Mesendoderm (in vitro differentiated cells): ENCODE measurements around the gene SH3BP4.

Experiments used
- DNase-seq: peaks from one replicate; pipeline ENCODE4 v3.0.0; 2013
- H2AK5ac ChIP-seq: 2 replicates; pipeline ENCODE4 v1.6.1; 2013; ENCODE audit warnings: low read length, inconsistent platforms
- H2BK120ac ChIP-seq: 2 replicates; pipeline ENCODE4 v1.6.1; 2013; ENCODE audit warnings: low read depth, mild to moderate bottlenecking, low read length, moderate library complexity, mixed read lengths
- H2BK15ac ChIP-seq: replicated peaks from 2 replicates; pipeline ENCODE4 v1.6.1; 2013; ENCODE audit warnings: low read depth, mild to moderate bottlenecking, moderate library complexity
- H2BK5ac ChIP-seq: 2 replicates; pipeline ENCODE4 v1.6.1; 2013; ENCODE audit warnings: low read length, inconsistent platforms
- H3K18ac ChIP-seq: 2 replicates; pipeline ENCODE4 v1.6.1; 2013; ENCODE audit warnings: mild to moderate bottlenecking, low read length, mixed read lengths
- H3K23ac ChIP-seq: one replicate; pipeline ENCODE4 v1.6.1; 2013; ENCODE audit warnings: low read length
- H3K27ac ChIP-seq: 2 replicates; pipeline ENCODE4 v1.5.1; 2013; ENCODE audit warnings: low read depth, mild to moderate bottlenecking, inconsistent platforms, low read length, moderate library complexity
- H3K27me3 ChIP-seq: 2 replicates; pipeline ENCODE4 v1.6.1; 2013; ENCODE audit warnings: low read length, control low read depth, mild to moderate bottlenecking, inconsistent platforms; ENCODE audit not compliant: insufficient read depth, poor library complexity
- H3K36me3 ChIP-seq: 2 replicates; pipeline ENCODE4 v1.6.1; 2013; ENCODE audit warnings: low read length, inconsistent platforms; ENCODE audit not compliant: control insufficient read depth, insufficient read depth
- H3K4ac ChIP-seq: one replicate; pipeline ENCODE4 v1.6.1; 2013; ENCODE audit warnings: low read depth, mild to moderate bottlenecking, low read length, moderate library complexity
- H3K4me1 ChIP-seq: 2 replicates; pipeline ENCODE4 v1.6.1; 2013; ENCODE audit warnings: low read depth, low read length, inconsistent platforms; ENCODE audit not compliant: control insufficient read depth
- H3K4me2 ChIP-seq: 2 replicates; pipeline ENCODE4 v1.6.1; 2013; ENCODE audit warnings: low read length
- H3K4me3 ChIP-seq: 2 replicates; pipeline ENCODE4 v1.5.1; 2013; ENCODE audit warnings: mild to moderate bottlenecking, low read length
- H3K56ac ChIP-seq: one replicate; pipeline ENCODE4 v1.6.1; 2013; ENCODE audit warnings: low read length
- H3K79me1 ChIP-seq: 2 replicates; pipeline ENCODE4 v1.6.1; 2013; ENCODE audit warnings: low read length, inconsistent platforms
- H3K79me2 ChIP-seq: 2 replicates; pipeline ENCODE4 v1.6.1; 2013; ENCODE audit warnings: mild to moderate bottlenecking, low read length; ENCODE audit not compliant: control insufficient read depth, insufficient read depth
- H3K9ac ChIP-seq: 2 replicates; pipeline ENCODE4 v1.6.1; 2013; ENCODE audit warnings: low read length, inconsistent platforms
- H4K5ac ChIP-seq: one replicate; pipeline ENCODE4 v1.6.1; 2013; ENCODE audit warnings: low read length
- H4K8ac ChIP-seq: one replicate; pipeline ENCODE4 v1.6.1; 2013; ENCODE audit warnings: low read depth, mild to moderate bottlenecking, control low read depth, low read length, moderate library complexity
- WGBS: extraction: QIAGEN DNeasy Blood & Tissue Kit; methylation state at CpG from one replicate; pipeline ENCODE4 v1.1.7; 2013; ENCODE audit warnings: low lambda C conversion rate, missing lambda C conversion rate; ENCODE audit not compliant: insufficient coverage; ENCODE audit errors: extremely low coverage; 5-methylcytosine and 5-hydroxymethylcytosine counted together

Gene SH3BP4

GRCh38 chr2:235080101-235080500 lies 128.3 kb downstream of the SH3BP4 start:
- H3K27me3 ChIP-seq: no peaks in the 10 kb centered on the region
- no peak overlapping the region for H3K9ac ChIP-seq
- DNase-seq: no peak
- no peaks in the 10 kb centered on the region for H3K79me2 ChIP-seq
- H3K4ac ChIP-seq: no peak overlapping the region
- no peaks in the 10 kb centered on the region for H3K36me3 ChIP-seq
- H2AK5ac ChIP-seq: no peak overlapping the region
- no peak overlapping the region for H3K4me3 ChIP-seq
- no peak overlapping the region for H4K5ac ChIP-seq
- H3K23ac ChIP-seq: no peak overlapping the region
- H2BK15ac ChIP-seq: no peak overlapping the region
- H2BK120ac ChIP-seq: no peak overlapping the region
- H3K79me1 ChIP-seq: no peaks in the 10 kb centered on the region
- H3K27ac ChIP-seq: no peak overlapping the region
- H3K4me2 ChIP-seq: no peak overlapping the region
- no CpG with 5 or more reads among the region's 2 CpGs for WGBS
- H2BK5ac ChIP-seq: no peak overlapping the region
- no peak overlapping the region for H3K56ac ChIP-seq
- H3K18ac ChIP-seq: no peak overlapping the region
- H3K4me1 ChIP-seq: peaks cover 11% of the 10 kb centered on the region
- H4K8ac ChIP-seq: no peak overlapping the region

DNA sequence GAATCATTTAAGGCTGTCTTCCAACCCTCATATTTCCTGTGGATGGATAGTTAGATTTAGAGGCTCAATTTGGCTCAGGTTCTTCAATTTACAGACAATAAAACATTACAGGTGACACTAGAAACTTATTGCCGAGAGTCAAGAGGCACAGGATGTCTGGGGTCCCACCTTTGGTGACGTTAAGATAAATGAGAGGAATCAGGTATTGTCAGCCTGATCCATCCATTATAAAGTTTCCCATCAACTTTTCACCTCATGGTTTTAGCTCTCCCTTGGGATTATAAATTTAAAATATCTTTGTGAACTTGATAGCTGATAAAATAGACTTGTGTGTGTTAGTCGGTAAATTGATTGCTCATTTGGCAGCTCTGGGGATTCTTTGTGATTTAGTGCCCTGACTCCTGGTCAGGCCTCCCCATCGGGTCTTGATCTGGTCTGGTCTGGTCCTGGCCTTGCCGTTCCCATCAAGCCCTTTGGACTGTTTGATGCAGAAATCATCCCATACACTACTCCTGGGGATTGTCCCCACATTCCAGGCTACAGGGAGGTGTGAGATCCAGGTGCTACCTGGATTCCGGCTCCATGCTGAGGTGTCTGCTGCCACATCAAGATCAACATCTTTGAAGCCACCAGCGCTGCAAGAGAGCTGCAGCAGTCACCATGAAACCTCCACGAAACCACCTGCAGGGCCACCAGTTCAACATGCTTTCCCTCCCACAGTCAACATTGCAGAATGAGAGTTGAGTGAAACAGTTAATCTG lies 130.9 kb downstream of the SH3BP4 start:
- Histone ChIP-seq H2BK15ac (no peak overlapping the region), H3K23ac (no peak overlapping the region), H3K36me3 (no peaks in the 10 kb centered on the region), H3K4ac (no peak overlapping the region), H3K18ac (no peak overlapping the region), H4K5ac (no peak overlapping the region), H4K8ac (no peak overlapping the region), H3K79me2 (no peaks in the 10 kb centered on the region), H3K56ac (no peak overlapping the region), H3K9ac (no peak overlapping the region), H3K4me1 (peaks cover 9% of the 10 kb centered on the region), H3K4me2 (no peak overlapping the region), H3K27ac (no peak overlapping the region), H3K4me3 (no peak overlapping the region), H3K27me3 (no peaks in the 10 kb centered on the region), H2BK5ac (no peak overlapping the region), H2BK120ac (no peak overlapping the region), H2AK5ac (no peak overlapping the region), H3K79me1 (no peaks in the 10 kb centered on the region)
- DNase-seq: no peak
- no CpG with 5 or more reads among the region's 8 CpGs for WGBS

DNA sequence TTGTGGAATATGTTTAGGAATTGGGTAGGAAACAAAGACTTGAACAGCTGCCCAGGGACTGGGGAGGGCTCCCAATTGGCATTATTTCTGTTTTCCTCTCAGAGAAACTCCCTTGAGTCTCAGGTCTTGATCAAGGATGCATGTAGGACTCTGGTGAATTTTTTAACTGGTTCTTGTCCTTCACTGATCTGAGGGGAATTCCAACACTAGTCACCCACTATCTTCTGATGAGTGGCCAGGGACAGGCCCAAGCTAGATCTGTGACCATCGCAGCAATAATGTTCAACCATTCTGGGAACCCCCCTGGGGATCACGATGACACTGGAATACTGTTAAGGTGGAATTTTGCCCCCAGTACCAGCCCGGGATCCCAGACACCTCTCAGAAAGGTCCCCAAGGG lies 132.0 kb downstream of the SH3BP4 start:
- Histone ChIP-seq H2BK120ac (no peak overlapping the region), H3K18ac (no peak overlapping the region), H3K23ac (no peak overlapping the region), H3K4ac (no peak overlapping the region), H3K27ac (no peak overlapping the region), H2BK15ac (no peak overlapping the region), H3K79me1 (no peaks in the 10 kb centered on the region), H4K8ac (no peak overlapping the region), H3K56ac (no peak overlapping the region), H3K79me2 (no peaks in the 10 kb centered on the region), H3K4me1 (peaks cover 1% of the 10 kb centered on the region), H2AK5ac (no peak overlapping the region), H3K27me3 (no peaks in the 10 kb centered on the region), H4K5ac (no peak overlapping the region), H3K36me3 (no peaks in the 10 kb centered on the region), H2BK5ac (no peak overlapping the region), H3K9ac (no peak overlapping the region), H3K4me3 (no peak overlapping the region), H3K4me2 (no peak overlapping the region)
- no peak for DNase-seq
- no CpG with 5 or more reads among the region's 3 CpGs for WGBS

DNA sequence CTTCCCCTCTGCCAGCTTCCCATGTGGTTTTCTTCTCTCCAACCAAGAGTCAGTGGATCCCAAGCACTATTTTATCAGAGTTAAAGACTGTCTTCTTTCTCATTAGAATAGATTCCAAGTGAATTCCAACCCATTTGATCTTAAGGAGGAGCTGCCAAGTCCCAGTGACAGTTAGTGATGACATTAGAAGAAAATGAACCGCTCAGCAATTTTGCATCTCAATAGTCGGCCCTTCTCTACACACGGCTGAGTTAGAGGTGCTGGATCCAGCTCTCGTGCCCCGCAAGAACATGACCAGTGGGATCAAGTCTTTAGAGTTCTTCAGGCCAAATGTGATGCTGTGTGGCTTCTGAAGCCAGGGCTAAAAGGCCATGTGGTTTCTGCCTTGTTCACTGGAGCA lies 132.6 kb downstream of the SH3BP4 start:
- no peak overlapping the region for H2BK15ac ChIP-seq
- no peak overlapping the region for H2AK5ac ChIP-seq
- H3K4me2 ChIP-seq: no peak overlapping the region
- H3K56ac ChIP-seq: no peak overlapping the region
- no peak overlapping the region for H3K9ac ChIP-seq
- DNase-seq: no peak
- H3K36me3 ChIP-seq: no peaks in the 10 kb centered on the region
- no CpG with 5 or more reads among the region's 5 CpGs for WGBS
- no peak overlapping the region for H3K4ac ChIP-seq
- no peaks in the 10 kb centered on the region for H3K79me1 ChIP-seq
- H3K4me3 ChIP-seq: no peak overlapping the region
- no peak overlapping the region for H3K23ac ChIP-seq
- H2BK5ac ChIP-seq: no peak overlapping the region
- H3K79me2 ChIP-seq: no peaks in the 10 kb centered on the region
- H3K4me1 ChIP-seq: no peaks in the 10 kb centered on the region
- no peak overlapping the region for H2BK120ac ChIP-seq
- H3K18ac ChIP-seq: no peak overlapping the region
- no peaks in the 10 kb centered on the region for H3K27me3 ChIP-seq
- no peak overlapping the region for H4K5ac ChIP-seq
- no peak overlapping the region for H4K8ac ChIP-seq
- no peak overlapping the region for H3K27ac ChIP-seq

- H3K56ac ChIP-seq: no peak overlapping the region
Measured at GRCh38 chr2:235085476-235085875, 133.7 kb downstream of the SH3BP4 start.

More at GRCh38 chr2:235085476-235085875, 133.7 kb downstream of the SH3BP4 start:
- no peaks in the 10 kb centered on the region for H3K27me3 ChIP-seq
- H3K4me3 ChIP-seq: no peak overlapping the region
- H3K27ac ChIP-seq: no peak overlapping the region
- H3K9ac ChIP-seq: no peak overlapping the region
- H4K8ac ChIP-seq: no peak overlapping the region
- H2AK5ac ChIP-seq: no peak overlapping the region
- no peak overlapping the region for H2BK15ac ChIP-seq
- H2BK120ac ChIP-seq: no peak overlapping the region
- WGBS: no CpG with 5 or more reads among the region's 1 CpG
- no peaks in the 10 kb centered on the region for H3K36me3 ChIP-seq
- H3K79me1 ChIP-seq: no peaks in the 10 kb centered on the region
- H3K4ac ChIP-seq: no peak overlapping the region
- DNase-seq: no peak
- no peaks in the 10 kb centered on the region for H3K4me1 ChIP-seq
- H3K23ac ChIP-seq: no peak overlapping the region
- no peaks in the 10 kb centered on the region for H3K79me2 ChIP-seq
- no peak overlapping the region for H2BK5ac ChIP-seq
- H4K5ac ChIP-seq: no peak overlapping the region
- no peak overlapping the region for H3K18ac ChIP-seq
- H3K4me2 ChIP-seq: no peak overlapping the region
